ENCODE data around the gene FDXR. TPM values are rescaled to one million over a fixed set of nuclear protein-coding genes. Genes with fewer than 3 reads are reported as not detected.

Gene FDXR
- total and polyA plus RNA-seq, 9 of the 15 experiments (the other 6 are each of a cell fraction or from before 2014, with no cell fraction given) = 0.89 to 70.7 (median 30.9) TPM

DNA sequence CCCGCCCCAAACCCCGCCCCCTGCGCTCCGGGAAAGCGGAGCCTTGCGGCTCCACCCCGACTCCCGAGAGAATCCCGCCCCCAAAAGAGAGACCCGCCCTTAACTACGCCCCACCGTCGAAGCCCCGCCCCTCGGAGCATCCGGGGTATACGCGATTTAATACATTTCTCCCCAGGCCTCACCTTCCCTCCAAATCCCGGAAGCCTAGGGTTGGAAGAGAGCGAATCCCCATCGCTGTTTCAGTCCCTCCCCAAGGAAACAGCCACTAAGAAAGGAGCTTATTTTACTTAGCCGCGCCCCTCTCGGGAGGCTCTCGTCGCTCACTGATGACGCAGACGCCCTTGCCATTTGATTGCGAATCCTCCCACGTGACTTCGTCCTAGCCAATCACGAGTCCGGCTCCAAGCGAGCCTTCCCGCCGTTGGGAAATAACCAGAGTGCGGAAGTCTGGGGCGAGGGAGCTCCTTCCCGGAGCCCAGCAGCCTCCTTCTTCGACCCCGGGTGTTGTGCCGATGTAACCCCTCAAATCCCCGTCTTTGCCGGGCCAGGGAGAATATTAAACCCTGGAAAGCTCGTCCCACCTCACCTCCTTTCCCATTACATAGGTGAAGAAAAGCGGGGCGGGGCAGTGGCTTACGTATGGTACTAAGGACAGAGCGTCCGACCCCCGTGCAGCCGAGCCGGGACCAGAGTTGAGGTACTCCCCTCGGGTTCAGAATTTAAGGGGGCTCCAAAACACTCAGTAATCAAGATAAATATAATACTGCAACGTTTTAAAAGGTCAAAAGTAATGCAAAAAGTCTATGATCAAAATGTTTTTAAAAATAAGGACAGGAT lies 461 bp upstream of the FDXR start (continued):
- TF ChIP-seq, protein P1, sequence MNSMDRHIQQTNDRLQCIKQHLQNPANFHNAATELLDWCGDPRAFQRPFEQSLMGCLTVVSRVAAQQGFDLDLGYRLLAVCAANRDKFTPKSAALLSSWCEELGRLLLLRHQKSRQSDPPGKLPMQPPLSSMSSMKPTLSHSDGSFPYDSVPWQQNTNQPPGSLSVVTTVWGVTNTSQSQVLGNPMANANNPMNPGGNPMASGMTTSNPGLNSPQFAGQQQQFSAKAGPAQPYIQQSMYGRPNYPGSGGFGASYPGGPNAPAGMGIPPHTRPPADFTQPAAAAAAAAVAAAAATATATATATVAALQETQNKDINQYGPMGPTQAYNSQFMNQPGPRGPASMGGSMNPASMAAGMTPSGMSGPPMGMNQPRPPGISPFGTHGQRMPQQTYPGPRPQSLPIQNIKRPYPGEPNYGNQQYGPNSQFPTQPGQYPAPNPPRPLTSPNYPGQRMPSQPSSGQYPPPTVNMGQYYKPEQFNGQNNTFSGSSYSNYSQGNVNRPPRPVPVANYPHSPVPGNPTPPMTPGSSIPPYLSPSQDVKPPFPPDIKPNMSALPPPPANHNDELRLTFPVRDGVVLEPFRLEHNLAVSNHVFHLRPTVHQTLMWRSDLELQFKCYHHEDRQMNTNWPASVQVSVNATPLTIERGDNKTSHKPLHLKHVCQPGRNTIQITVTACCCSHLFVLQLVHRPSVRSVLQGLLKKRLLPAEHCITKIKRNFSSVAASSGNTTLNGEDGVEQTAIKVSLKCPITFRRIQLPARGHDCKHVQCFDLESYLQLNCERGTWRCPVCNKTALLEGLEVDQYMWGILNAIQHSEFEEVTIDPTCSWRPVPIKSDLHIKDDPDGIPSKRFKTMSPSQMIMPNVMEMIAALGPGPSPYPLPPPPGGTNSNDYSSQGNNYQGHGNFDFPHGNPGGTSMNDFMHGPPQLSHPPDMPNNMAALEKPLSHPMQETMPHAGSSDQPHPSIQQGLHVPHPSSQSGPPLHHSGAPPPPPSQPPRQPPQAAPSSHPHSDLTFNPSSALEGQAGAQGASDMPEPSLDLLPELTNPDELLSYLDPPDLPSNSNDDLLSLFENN (IDR thresholded peaks at IDR 0.05; ENCODE audit: low read depth in 2 of 2, low read length in 2 of 2) = peak in 1 of 2 experiments; percentile 66; a peak in 2 of 4 replicates
- TF ChIP-seq, protein P2, sequence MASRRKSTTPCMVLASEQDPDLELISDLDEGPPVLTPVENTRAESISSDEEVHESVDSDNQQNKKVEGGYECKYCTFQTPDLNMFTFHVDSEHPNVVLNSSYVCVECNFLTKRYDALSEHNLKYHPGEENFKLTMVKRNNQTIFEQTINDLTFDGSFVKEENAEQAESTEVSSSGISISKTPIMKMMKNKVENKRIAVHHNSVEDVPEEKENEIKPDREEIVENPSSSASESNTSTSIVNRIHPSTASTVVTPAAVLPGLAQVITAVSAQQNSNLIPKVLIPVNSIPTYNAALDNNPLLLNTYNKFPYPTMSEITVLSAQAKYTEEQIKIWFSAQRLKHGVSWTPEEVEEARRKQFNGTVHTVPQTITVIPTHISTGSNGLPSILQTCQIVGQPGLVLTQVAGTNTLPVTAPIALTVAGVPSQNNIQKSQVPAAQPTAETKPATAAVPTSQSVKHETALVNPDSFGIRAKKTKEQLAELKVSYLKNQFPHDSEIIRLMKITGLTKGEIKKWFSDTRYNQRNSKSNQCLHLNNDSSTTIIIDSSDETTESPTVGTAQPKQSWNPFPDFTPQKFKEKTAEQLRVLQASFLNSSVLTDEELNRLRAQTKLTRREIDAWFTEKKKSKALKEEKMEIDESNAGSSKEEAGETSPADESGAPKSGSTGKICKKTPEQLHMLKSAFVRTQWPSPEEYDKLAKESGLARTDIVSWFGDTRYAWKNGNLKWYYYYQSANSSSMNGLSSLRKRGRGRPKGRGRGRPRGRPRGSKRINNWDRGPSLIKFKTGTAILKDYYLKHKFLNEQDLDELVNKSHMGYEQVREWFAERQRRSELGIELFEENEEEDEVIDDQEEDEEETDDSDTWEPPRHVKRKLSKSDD (conservative IDR thresholded peaks at IDR 0.05; ENCODE audit: low read length) = no peak
- TF ChIP-seq SPI1 (IDR thresholded peaks at IDR 0.05; ENCODE audit: borderline replicate concordance, low read depth, low read length) = peak; percentile 77
- 0 out of 2 replicates have a peak, but pooled peaks have one; percentile 17 for TF ChIP-seq ZNF354B (CRISPR knock-in tag; IDR thresholded peaks at IDR 0.05)
- TF ChIP-seq, protein P3, sequence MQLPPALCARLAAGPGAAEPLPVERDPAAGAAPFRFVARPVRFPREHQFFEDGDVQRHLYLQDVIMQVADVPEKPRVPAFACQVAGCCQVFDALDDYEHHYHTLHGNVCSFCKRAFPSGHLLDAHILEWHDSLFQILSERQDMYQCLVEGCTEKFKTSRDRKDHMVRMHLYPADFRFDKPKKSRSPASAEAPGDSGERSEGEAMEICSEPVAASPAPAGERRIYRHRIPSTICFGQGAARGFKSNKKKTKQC (CRISPR knock-in tag; IDR thresholded peaks at IDR 0.05) = no peak
- TF ChIP-seq, protein P4, sequence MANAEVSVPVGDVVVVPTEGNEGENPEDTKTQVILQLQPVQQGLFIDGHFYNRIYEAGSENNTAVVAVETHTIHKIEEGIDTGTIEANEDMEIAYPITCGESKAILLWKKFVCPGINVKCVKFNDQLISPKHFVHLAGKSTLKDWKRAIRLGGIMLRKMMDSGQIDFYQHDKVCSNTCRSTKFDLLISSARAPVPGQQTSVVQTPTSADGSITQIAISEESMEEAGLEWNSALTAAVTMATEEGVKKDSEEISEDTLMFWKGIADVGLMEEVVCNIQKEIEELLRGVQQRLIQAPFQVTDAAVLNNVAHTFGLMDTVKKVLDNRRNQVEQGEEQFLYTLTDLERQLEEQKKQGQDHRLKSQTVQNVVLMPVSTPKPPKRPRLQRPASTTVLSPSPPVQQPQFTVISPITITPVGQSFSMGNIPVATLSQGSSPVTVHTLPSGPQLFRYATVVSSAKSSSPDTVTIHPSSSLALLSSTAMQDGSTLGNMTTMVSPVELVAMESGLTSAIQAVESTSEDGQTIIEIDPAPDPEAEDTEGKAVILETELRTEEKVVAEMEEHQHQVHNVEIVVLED (CRISPR knock-in tag; IDR thresholded peaks at IDR 0.05) = peak; percentile 6; the same call in 1 of the 2 replicates
- no peak for TF ChIP-seq CHD1 (IDR thresholded peaks at IDR 0.05; ENCODE audit: low read length)
- no peak for TF ChIP-seq NUFIP1 (IDR thresholded peaks at IDR 0.05; ENCODE audit: partially characterized antibody)
- TF ChIP-seq NRF1 (conservative IDR thresholded peaks at IDR 0.05 in 1 of 2, IDR thresholded peaks at IDR 0.05 in 1 of 2) = peak in 1 of 2 experiments; percentile 50; a peak in 2 of 4 replicates
- TF ChIP-seq ZNF232 (CRISPR knock-in tag; IDR thresholded peaks at IDR 0.05) = no peak
- TF ChIP-seq, protein P5, sequence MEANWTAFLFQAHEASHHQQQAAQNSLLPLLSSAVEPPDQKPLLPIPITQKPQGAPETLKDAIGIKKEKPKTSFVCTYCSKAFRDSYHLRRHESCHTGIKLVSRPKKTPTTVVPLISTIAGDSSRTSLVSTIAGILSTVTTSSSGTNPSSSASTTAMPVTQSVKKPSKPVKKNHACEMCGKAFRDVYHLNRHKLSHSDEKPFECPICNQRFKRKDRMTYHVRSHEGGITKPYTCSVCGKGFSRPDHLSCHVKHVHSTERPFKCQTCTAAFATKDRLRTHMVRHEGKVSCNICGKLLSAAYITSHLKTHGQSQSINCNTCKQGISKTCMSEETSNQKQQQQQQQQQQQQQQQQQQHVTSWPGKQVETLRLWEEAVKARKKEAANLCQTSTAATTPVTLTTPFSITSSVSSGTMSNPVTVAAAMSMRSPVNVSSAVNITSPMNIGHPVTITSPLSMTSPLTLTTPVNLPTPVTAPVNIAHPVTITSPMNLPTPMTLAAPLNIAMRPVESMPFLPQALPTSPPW (CRISPR knock-in tag; IDR thresholded peaks at IDR 0.05) = peak; percentile 65
- TF ChIP-seq CHD4 (IDR thresholded peaks at IDR 0.05; ENCODE audit: insufficient read depth, insufficient replicate concordance, low read depth, low read length, poor library complexity, severe bottlenecking) = no peak
- TF ChIP-seq NR3C1 (CRISPR knock-in tag; IDR thresholded peaks at IDR 0.05) = no peak
- TF ChIP-seq ZNF184 (CRISPR knock-in tag; IDR thresholded peaks at IDR 0.05) = no peak
- TF ChIP-seq ETV5 (CRISPR knock-in tag; IDR thresholded peaks at IDR 0.05; ENCODE audit: low read depth) = no peak; the same call in 1 of the 2 replicates
- no peak for TF ChIP-seq TCF7L2 (IDR thresholded peaks at IDR 0.05; ENCODE audit: low read depth, low read length)
